ENCODE results near the gene SMPDL3A. TPM values are rescaled to one million over a fixed set of nuclear protein-coding genes. Genes with fewer than 3 reads are reported as not detected.

SMPDL3A gene
- total and polyA plus RNA-seq, 2 of the 13 experiments (the other 11 are each of a cell fraction or from before 2014, with no cell fraction given) = 7.8 to 17.3 TPM

DNA sequence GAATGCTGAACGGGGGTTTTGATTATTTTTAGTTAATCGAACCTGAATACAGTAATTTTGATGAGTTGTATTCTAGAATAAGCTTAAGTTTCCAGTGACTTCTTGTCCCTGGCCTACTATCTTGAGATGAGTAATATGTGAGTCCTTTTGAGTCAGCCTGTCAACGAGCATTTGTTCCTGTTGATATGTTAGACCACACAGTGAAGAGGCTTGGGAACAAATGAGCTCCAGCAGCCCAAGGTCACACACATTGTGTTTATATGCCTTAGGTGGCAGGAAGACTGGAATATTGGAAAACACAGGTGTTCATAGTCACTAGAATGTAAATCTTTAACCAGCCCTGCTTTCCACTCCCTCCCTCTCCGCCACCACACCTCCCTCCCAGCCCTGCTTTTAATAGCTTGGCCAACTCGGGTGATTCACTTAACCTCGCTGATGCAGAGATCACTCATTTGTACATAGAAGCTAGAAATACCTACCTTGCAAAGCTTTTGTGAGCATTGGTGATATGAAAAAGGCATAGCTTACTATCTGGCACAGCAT, 9.1 kb downstream of the SMPDL3A start (continued):
- TF ChIP-seq RXRB (CRISPR knock-in tag; IDR thresholded peaks at IDR 0.05; ENCODE audit: borderline replicate concordance) = peak; percentile 93
- peak; percentile 77; the same call in 1 of the 2 replicates for TF ChIP-seq CBX5 (CRISPR knock-in tag; IDR thresholded peaks at IDR 0.05; ENCODE audit: borderline replicate concordance)
- TF ChIP-seq, protein P1, sequence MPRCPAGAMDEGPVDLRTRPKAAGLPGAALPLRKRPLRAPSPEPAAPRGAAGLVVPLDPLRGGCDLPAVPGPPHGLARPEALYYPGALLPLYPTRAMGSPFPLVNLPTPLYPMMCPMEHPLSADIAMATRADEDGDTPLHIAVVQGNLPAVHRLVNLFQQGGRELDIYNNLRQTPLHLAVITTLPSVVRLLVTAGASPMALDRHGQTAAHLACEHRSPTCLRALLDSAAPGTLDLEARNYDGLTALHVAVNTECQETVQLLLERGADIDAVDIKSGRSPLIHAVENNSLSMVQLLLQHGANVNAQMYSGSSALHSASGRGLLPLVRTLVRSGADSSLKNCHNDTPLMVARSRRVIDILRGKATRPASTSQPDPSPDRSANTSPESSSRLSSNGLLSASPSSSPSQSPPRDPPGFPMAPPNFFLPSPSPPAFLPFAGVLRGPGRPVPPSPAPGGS (CRISPR knock-in tag; IDR thresholded peaks at IDR 0.05) = no peak
- TF ChIP-seq CEBPG (CRISPR knock-in tag; IDR thresholded peaks at IDR 0.05) = peak; percentile 55
- TF ChIP-seq MYPOP (CRISPR knock-in tag; IDR thresholded peaks at IDR 0.05) = peak; percentile 61; the same call in 1 of the 2 replicates
- TF ChIP-seq KLF16 (CRISPR knock-in tag; IDR thresholded peaks at IDR 0.05) = peak in 1 of 2 experiments; percentile 87; a peak in 1 of 4 replicates
- TF ChIP-seq ZNF138 (CRISPR knock-in tag; IDR thresholded peaks at IDR 0.05; ENCODE audit: low read depth) = no peak
- peak; percentile 89 for TF ChIP-seq ZEB1 (IDR thresholded peaks at IDR 0.05; ENCODE audit: insufficient replicate concordance, low read depth)
- peak; percentile 76; the same call in 1 of the 2 replicates for TF ChIP-seq PPARG (CRISPR knock-in tag; conservative IDR thresholded peaks at IDR 0.05)
- TF ChIP-seq SALL1 (CRISPR knock-in tag; IDR thresholded peaks at IDR 0.05) = peak; percentile 97
- TF ChIP-seq FOXA3 (CRISPR knock-in tag; IDR thresholded peaks at IDR 0.05) = peak; percentile 90
- no peak for TF ChIP-seq TFDP2 (CRISPR knock-in tag; IDR thresholded peaks at IDR 0.05)
- 0 out of 2 replicates have a peak, but pooled peaks have one; percentile 58 for TF ChIP-seq ZNF451 (CRISPR knock-in tag; IDR thresholded peaks at IDR 0.05)
- TF ChIP-seq KLF6 (CRISPR knock-in tag; IDR thresholded peaks at IDR 0.05) = no peak
- TF ChIP-seq ZNF296 (CRISPR knock-in tag; conservative IDR thresholded peaks at IDR 0.05) = no peak
- peak; percentile 96; the same call in 1 of the 2 replicates for TF ChIP-seq HOXA5 (CRISPR knock-in tag; IDR thresholded peaks at IDR 0.05)
- no peak for TF ChIP-seq ZNF230 (CRISPR knock-in tag; IDR thresholded peaks at IDR 0.05)
- TF ChIP-seq, protein P2, sequence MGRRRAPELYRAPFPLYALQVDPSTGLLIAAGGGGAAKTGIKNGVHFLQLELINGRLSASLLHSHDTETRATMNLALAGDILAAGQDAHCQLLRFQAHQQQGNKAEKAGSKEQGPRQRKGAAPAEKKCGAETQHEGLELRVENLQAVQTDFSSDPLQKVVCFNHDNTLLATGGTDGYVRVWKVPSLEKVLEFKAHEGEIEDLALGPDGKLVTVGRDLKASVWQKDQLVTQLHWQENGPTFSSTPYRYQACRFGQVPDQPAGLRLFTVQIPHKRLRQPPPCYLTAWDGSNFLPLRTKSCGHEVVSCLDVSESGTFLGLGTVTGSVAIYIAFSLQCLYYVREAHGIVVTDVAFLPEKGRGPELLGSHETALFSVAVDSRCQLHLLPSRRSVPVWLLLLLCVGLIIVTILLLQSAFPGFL (CRISPR knock-in tag; IDR thresholded peaks at IDR 0.05) = no peak
- no peak for TF ChIP-seq ZSCAN12 (CRISPR knock-in tag; IDR thresholded peaks at IDR 0.05)
- no peak for TF ChIP-seq CENPT (CRISPR knock-in tag; IDR thresholded peaks at IDR 0.05; ENCODE audit: low read depth)
- TF ChIP-seq ZNF788 (CRISPR knock-in tag; IDR thresholded peaks at IDR 0.05; ENCODE audit: borderline replicate concordance) = peak; percentile 53; the same call in 1 of the 2 replicates
